HG02884 (cell line): ENCODE results near the gene ATRNL1.
"Not testable (repeated sequence)": the region's sequence is repeated elsewhere in the genome, so short reads cannot be mapped to it uniquely, and the experiment has no call there.

ENCODE experiments used
- ATAC-seq: cut with Tn5 transposase; IDR thresholded peaks from one replicate; pipeline ENCODE4 v1.9.1; 2021; ENCODE audit warnings: mild to moderate bottlenecking, moderate library complexity; ENCODE audit not compliant: unreplicated experiment

Gene ATRNL1

DNA sequence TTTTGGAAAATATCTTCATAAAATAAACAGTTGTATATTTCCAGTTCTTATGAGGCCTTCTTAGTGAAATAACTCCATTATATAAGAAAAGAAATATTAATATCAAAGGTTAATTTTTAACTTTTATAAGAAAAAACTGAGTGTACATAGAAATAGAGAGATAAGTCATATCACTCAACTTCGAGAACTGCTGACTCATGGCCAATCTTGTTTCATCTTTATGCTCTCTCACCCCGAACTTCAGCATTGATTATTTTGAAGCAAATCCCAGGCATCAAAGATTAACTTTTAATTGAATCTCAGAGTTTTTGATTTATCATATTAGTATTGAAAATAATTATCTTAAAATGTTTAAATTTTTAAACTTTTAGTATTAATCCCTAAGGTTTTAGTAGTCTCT is 652.8 kb downstream of the ATRNL1 start:
- no peak for ATAC-seq

GRCh38 chr10:115747811-115748210 is 654.6 kb downstream of the ATRNL1 start:
- no peak for ATAC-seq

DNA sequence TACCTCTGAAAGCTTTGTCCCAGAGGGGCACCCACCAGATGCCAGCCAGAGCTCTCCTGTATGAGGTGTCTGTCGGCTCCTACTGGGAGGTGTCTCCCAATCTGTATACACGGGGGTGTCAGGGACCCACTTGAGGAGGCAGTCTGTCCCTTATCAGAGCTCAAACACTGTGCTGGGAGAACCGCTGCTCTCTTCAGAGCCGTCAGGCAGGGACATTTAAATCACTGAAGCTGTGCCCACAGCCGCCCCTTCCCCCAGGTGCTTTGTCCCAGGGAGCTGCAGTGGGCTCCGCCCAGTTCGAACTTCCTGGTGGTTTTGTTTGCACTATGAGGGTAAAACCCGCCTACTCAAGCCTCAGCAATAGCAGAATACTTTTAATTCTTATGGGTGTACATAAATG is 665.3 kb downstream of the ATRNL1 start:
- ATAC-seq = not testable (repeated sequence)

- no peak for ATAC-seq
These were observed 667.0 kb downstream of the ATRNL1 start for GRCh38 chr10:115760131-115760530.

- ATAC-seq = no peak
These were observed 668.0 kb downstream of the ATRNL1 start for GRCh38 chr10:115761166-115761565.

- ATAC-seq = no peak
These were observed 668.9 kb downstream of the ATRNL1 start for GRCh38 chr10:115762029-115762428.

GRCh38 chr10:115771755-115772154 is 678.6 kb downstream of the ATRNL1 start:
- no peak for ATAC-seq

DNA sequence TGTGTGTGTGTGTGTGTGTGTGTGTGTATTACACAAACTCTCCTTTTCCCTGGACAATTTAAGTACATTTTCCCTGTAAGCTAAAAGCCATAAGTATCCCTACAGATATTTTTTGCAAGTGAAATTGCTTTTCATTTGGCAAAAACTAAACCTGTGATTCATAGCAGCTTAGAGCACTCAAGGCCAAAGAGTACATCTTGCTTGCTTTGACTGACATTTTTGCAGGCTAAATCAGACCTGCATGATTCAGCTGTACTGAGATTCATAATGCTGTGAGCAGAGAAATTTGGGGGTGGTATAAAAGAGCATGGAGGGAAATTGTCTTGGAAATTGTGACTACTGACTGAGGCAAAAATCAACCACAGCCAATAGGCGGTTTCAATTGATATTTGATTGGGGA is 679.4 kb downstream of the ATRNL1 start:
- ATAC-seq = no peak

GRCh38 chr10:115773832-115774231 is 680.7 kb downstream of the ATRNL1 start:
- ATAC-seq = no peak

GRCh38 chr10:115774721-115775120 is 681.6 kb downstream of the ATRNL1 start:
- ATAC-seq = no peak

- no peak for ATAC-seq
These were observed 684.5 kb downstream of the ATRNL1 start for GRCh38 chr10:115777646-115778045.

GRCh38 chr10:115790220-115790619 is 697.1 kb downstream of the ATRNL1 start:
- no peak for ATAC-seq

- no peak for ATAC-seq
These were observed 702.8 kb downstream of the ATRNL1 start for GRCh38 chr10:115795964-115796363.

- no peak for ATAC-seq
These were observed 708.3 kb downstream of the ATRNL1 start for GRCh38 chr10:115801457-115801856.

DNA sequence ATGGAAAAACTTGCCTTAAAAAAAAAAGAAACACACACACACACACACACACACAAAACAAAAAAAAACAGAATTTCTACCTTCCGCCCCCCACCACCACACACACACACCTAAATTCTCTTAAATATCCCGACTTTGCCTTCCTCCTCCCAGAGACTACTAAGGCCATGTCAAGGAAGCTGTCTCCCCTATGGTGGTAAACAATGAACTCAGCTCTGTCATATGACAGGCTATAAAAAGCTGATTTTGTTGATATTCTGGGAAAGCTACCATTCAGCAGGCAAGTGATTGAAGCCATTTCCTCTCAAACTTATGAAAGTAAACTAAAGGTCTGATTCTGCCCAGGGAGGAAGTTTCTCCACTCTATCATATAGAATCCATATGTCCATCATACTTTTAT is 708.8 kb downstream of the ATRNL1 start:
- no peak for ATAC-seq

- ATAC-seq = no peak
These were observed 709.7 kb downstream of the ATRNL1 start for GRCh38 chr10:115802911-115803310.

- no peak for ATAC-seq
These were observed 721.4 kb downstream of the ATRNL1 start for GRCh38 chr10:115814542-115814941.

DNA sequence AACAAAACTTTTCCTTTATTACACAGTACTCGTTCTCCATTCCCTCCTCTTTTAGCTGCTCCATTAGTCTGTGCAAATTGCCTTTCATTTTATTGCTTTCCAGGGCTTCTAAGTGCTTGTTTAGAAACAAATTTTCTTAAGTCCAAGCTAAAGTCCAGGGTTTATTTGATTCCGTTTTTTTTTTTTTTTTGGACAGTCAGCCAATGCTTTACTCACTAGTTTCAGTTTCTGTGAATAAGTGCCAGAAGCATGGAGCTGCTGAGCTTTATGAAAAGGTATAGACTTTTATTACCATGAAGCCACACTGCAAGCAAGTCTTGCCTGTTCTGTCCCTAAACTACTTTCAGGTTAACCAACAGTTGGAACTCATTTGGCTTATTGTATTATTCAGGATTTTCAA is 724.8 kb downstream of the ATRNL1 start:
- ATAC-seq = no peak

DNA sequence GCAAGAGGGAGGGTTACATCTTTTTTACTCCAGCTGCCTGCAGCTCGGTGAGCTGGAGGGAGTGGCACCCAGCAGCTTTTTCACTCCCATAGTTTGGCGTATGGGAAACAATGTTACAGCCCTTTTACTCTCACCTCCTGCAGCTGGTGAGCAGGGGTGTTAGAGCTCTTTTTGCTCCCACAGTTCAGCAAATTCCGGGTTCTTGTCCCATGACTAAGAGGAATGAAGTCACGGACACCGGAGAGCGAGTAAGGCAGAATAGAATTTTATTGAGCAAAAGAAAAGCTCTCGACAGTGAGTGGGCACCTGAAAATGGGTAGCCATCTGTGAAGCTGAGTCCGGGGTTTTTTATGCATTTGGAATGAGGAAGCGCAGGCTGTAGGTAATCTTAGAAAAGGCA is 733.2 kb downstream of the ATRNL1 start:
- ATAC-seq = no peak

GRCh38 chr10:115827231-115828009 is 734.3 kb downstream of the ATRNL1 start:
- no peak for ATAC-seq

DNA sequence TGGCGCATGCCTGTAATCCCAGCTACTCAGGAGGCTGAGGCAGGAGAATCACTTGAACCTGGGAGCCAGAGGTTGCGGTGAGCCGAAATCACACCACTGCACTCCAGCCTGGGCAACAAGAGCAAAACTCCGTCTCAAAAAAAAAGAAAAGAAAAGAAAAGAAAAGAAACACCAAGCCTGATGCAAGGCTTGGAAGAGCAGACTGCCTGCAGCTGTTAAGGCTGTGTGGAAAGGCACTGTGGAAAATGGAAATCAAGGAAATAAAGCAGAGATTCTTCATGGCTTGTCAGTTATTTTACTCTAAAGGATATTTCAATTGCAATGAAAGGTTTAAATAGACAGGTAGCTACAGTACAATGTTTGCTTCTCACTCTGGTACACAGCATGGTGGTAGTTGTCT is 735.0 kb downstream of the ATRNL1 start:
- ATAC-seq = not testable (repeated sequence)

GRCh38 chr10:115829521-115830205 is 736.5 kb downstream of the ATRNL1 start:
- ATAC-seq = no peak
